Measurements from ENCODE around the gene MRPL58. TPM values are rescaled to one million over a fixed set of nuclear protein-coding genes. Genes with fewer than 3 reads are reported as not detected.
"Not testable (repeated sequence)": the region's sequence is repeated elsewhere in the genome, so short reads cannot be mapped to it uniquely, and the experiment has no call there.

MRPL58 gene
- polyA plus RNA-seq: 53.9 TPM

DNA sequence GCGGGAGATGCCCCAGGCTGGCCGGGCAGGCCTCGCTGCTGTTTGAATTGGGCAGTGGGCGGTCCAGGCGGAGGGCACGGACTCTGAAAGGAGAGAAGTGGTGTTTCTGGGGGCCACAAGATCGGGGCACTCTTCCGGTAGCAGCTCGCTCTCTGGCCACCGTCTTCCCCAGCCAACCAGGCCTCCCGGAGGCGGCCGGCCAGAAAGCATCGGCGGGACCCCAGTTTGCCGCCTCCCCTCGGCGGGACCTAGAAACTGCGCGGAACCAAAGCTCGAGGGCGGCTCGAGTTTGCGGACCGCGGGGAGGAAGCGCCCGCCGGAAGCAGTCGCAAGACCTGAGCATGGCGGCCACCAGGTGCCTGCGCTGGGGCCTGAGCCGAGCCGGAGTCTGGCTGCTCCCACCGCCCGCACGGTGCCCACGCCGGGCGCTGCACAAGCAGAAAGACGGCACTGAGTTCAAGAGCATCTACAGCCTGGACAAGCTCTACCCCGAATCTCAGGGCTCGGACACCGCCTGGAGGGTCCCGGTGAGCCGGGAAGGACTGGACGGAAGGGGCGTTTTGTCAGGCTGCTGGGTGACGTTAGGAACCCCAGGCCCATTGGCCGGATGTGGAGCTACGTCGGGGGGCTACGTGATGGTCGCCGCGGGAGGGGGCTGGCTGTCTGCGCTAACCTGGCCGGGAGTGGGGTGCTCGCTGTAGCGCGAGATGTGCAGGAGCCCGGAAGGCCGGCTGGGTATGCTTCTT is at the start of gene MRPL58:
Gene MRPL58, plus strand, starts transcription at position 325 of the 746 bp plus-strand sequence. Its CDS starts 17 bp downstream, at position 342.
- Mint-ChIP-seq H3K9me3 (peaks cover 0 to 2% (median 0%) of the 10 kb centered on the region in 3 donors), H3K27me3 (peaks cover 2% of the 10 kb centered on the region), H3K27ac (peak within 1 kb of the TSS; percentile 81 to 96 (median 95)), H3K36me3 (peaks cover 3% of the 10 kb centered on the region), H3K4me3 (peak within 1 kb of the TSS; percentile 94 to 98 (median 96)), H3K4me1 (peaks cover 16 to 17% (median 16%) of the 10 kb centered on the region in 3 donors)

DNA sequence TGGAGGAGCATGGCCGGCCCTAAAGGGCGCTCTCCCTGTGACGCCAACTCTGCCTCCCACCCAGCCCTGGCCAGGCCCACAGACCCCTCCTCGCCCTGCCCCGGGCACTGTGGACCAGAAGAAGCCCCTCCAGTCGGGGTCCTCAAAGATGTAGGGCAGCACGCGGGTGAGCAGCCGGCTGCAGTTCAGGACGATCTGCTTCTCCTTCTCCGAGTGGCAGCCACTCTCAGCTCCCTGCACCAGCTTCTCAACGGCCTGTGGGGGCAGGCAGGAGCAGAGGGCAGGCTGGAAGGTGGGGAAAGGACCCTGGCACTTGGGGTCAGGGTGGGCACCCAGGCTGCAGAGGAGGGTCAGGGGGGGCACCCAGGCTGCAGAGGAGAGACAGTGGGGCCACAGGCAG is 48.8 kb upstream of the MRPL58 start:
- H3K27me3 Mint-ChIP-seq: peaks cover 5% of the 10 kb centered on the region
- H3K27ac Mint-ChIP-seq: no peak overlapping the region
- no peaks in the 10 kb centered on the region for H3K9me3 Mint-ChIP-seq
- peaks cover 3 to 6% (median 3%) of the 10 kb centered on the region in 3 donors for H3K4me1 Mint-ChIP-seq
- no peaks in the 10 kb centered on the region for H3K36me3 Mint-ChIP-seq
- H3K4me3 Mint-ChIP-seq: no peak overlapping the region

DNA sequence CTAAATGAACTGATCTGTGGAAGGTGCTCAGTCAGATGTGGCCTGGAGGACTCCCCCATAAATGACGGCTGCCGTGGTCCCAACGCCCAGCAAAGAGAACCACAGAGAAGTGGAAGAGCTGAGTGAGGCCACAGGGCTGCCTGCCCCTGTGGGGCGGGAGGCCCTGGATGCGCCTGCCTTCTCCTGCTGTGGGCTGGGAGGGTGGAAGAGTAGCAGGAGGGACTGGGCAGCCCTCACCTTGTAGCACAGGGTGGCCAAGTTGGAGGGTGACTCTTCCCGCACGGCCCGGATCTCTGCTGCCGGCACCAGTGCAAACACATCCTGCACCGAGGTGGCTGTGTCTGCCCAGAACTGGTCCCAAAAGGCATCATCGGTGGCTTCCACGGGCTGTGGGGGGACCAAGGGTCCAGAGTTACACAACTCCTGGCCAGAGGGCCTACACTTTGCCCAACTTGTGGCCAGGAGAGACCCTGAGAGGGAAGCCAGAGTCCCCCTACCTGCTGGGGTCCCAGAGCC is 48.2 kb upstream of the MRPL58 start:
- no peak overlapping the region for H3K4me3 Mint-ChIP-seq

DNA sequence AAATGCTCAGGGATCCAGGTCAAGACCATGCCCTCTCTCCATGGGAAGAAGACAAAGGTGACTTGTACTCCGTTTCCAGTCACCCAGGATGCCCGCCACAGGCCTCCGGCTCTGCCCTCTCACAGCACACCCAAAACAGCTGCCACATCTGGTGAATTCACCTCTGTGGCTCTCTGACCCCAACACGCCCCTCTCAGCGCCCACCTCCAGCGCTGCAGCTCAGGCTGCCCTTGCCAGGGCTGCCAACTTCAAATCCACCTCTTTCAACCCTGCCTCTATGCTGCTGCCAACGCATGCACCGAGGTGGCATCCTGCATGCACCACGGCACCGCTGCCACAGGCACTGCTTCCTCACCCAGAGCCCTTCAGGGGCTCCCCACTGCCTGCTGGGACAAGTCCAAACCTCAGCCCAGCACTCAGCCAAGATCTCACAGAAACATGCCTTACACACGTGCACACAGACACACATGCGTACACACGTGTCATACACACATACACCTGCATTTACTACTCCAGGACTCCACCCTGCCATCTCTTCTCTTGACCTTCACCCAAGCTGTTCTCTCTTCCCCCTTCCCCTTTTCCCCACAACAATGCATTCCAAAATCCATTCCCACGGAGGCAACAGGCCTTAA is 47.4 kb upstream of the MRPL58 start:
- no peak overlapping the region for H3K4me3 Mint-ChIP-seq
- no peaks in the 10 kb centered on the region for H3K36me3 Mint-ChIP-seq
- H3K27me3 Mint-ChIP-seq: peaks cover 5% of the 10 kb centered on the region
- H3K9me3 Mint-ChIP-seq: no peaks in the 10 kb centered on the region
- H3K27ac Mint-ChIP-seq: no peak overlapping the region
- peaks cover 3 to 6% (median 3%) of the 10 kb centered on the region in 3 donors for H3K4me1 Mint-ChIP-seq

More for the DNA sequence above, 48.2 kb upstream of the MRPL58 start:
- peaks cover 3 to 6% (median 3%) of the 10 kb centered on the region in 3 donors for H3K4me1 Mint-ChIP-seq
- no peaks in the 10 kb centered on the region for H3K9me3 Mint-ChIP-seq
- H3K27ac Mint-ChIP-seq: no peak overlapping the region
- H3K27me3 Mint-ChIP-seq: peaks cover 5% of the 10 kb centered on the region
- no peaks in the 10 kb centered on the region for H3K36me3 Mint-ChIP-seq

DNA sequence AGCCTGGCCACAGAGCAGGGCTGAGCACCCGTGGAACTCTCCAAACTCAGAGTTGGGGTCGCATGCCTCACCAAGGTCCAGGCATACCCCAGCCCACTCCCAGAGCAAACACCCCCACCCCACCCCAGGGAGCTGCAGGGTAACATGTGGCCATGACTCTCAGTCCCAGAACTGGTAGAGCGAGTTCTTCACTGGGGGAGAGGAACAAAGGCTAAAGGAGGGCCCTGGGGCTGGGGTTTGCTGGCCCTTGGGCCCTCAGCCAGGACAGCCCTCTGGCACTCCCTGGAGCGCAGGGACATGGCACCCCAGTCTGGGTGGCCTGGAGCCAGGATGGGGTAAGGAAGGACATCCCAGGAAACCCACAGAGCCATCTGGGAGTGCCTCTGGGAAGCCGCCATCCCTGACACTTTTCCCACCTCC is 44.1 kb upstream of the MRPL58 start:
- no peak overlapping the region for H3K4me3 Mint-ChIP-seq
- peaks cover 0 to 5% (median 0%) of the 10 kb centered on the region in 3 donors for H3K4me1 Mint-ChIP-seq
- H3K36me3 Mint-ChIP-seq: no peaks in the 10 kb centered on the region
- no peaks in the 10 kb centered on the region for H3K9me3 Mint-ChIP-seq
- H3K27me3 Mint-ChIP-seq: peaks cover 11% of the 10 kb centered on the region
- no peak overlapping the region for H3K27ac Mint-ChIP-seq

DNA sequence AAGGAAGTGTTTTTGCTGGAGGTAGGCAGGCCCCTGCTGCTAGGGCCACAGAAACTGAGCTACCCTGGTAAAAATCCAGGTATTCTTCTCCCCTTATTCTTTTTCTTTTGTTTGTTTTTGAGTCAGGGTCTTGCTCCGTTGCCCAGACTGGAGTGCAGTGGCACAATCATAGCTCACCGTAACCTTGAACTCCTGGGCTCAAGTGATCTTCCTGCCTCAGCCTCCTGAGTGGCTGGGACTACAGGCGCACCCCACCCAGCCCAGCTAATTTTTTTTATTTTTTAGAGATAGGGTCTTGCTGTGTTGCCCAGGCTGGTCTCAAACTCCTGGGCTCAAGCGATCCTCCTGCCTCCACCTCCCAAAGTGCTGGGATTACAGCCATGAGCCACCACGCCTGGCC is 43.0 kb upstream of the MRPL58 start:
- H3K36me3 Mint-ChIP-seq, H3K4me1 Mint-ChIP-seq, H3K9me3 Mint-ChIP-seq: not testable (repeated sequence)
- Mint-ChIP-seq H3K27me3 (peaks cover 14% of the 10 kb centered on the region), H3K4me3 (peak overlapping the region in 1 of 4 donors; percentile 21), H3K27ac (peak overlapping the region in 1 of 3 donors; percentile 74)

DNA sequence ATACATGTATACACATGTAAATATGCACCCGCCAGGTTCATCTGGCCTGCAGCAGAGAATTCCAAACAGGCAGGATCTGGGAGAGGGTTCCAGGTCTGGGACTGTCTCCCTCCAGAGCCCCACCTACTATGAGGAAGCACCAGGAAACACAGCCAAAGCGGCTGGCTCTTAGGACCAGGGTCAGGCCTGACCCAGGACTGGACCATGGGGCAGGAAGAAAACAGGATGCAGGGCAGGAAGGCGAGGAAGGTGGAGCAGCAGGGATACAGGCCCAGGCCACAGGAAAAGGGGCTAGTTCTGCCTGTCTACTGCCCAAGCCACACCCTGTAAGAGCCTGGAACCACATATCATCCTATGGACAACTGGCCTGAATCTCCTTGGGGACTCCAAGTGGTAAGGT is 42.1 kb upstream of the MRPL58 start:
- peaks cover 0 to 5% (median 0%) of the 10 kb centered on the region in 3 donors for H3K4me1 Mint-ChIP-seq
- no peak overlapping the region for H3K27ac Mint-ChIP-seq
- peaks cover 14% of the 10 kb centered on the region for H3K27me3 Mint-ChIP-seq
- H3K9me3 Mint-ChIP-seq: no peaks in the 10 kb centered on the region
- peak overlapping the region in 1 of 4 donors; percentile 41 for H3K4me3 Mint-ChIP-seq
- H3K36me3 Mint-ChIP-seq: no peaks in the 10 kb centered on the region

DNA sequence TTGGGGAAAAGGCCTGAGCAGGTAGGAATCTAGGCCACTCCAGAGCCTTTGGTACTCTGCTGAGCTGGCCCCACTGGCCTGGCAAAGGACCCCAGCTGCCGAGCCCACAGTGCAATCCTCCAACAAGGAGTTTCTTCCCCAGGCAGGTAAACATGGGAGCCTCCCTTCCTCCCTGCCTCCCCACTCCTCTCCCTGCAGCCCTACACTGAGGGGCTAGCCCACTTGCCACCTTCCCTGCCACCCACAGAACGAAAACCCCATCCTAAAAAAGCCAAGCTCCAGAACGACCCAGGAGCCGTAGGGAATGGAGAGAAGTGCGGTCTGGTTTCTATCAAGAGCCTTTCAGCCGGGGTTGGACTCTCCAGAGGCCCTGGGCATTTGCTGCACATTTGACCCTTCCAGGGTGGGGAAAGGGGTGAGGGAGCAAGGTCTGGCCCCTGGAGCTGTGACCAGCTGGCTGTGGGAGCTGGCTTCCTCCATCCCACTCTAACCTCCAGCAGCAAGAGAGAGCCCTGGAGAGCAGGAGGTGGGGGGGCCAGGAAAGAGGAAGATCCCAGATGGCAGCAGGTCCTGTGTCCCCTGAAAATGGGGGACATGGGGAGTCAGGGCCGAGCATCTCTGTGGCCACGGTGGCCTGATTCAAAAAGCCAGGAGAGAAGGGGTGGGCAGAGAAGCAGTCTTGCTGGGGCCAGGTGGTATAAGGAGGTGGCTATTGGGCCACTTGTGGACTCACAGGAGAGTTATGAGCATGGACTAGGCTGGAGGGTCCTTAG is 41.2 kb upstream of the MRPL58 start:
- Mint-ChIP-seq H3K27me3 (peaks cover 15% of the 10 kb centered on the region), H3K9me3 (no peaks in the 10 kb centered on the region), H3K4me1 (peaks cover 0 to 5% (median 0%) of the 10 kb centered on the region in 3 donors), H3K36me3 (no peaks in the 10 kb centered on the region), H3K27ac (peak overlapping the region in 1 of 3 donors; percentile 42), H3K4me3 (peak overlapping the region; percentile 68 to 87 (median 84))

DNA sequence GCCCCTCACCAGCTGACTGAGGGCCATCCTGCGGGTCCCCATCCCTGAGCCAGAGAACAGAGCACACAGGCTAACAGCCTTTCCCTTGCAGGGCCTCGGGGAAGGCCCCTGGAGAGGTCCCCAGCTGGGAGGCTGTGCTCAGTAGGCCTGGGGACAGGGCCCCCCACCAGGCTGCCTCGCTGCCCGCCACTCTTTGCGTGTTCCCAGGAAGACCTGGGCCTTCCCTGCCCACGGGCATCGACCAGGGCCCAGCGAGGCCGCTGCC is 40.7 kb upstream of the MRPL58 start:
- peaks cover 16% of the 10 kb centered on the region for H3K27me3 Mint-ChIP-seq

DNA sequence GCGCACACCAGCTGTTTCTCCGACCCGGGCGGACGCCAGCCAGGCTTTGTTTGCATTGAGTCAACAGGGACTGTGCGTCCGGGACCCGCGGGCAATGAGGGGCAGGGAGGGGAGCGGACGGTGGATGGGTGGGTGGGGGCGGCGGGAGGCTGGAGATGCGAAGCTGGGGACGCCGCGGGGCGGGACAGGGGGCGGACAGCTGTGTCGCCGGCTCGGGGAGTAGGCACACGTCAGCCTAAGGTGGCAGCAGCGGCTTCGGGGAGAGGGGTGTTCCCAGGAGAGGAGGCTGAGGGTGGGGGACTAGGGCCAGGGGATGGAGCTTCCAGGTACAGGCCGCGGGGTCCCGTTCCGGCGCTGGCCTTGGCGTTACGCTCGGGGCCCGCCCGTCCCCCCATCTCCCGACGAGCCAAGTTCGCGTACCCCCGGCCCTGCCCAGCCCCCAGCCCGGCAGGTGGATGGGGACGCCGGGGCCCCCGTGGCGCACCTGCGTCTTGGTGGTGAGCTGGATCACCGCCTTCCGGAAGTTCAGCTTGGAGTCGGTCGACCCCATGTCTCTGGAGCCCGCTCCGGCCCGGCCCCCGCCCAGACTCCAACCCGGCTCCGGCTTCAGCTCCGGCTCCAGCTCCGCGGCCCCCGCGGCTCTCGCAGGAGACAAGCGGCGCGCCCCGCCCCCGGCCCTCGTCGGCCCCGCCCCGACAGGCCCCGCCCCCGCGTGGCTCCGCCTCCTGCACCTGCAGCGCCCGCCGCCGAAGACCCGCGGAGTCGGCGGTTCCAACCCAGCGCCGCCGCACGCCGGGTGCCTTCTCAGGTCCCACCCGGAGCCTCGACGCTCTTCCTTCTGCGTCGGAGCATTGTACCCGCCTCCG is 40.1 kb upstream of the MRPL58 start, which contains the start of gene HID1:
Gene HID1, minus strand, starts transcription at position 653 of the 866 bp plus-strand sequence. Its CDS starts 103 bp downstream, at position 550.
- H3K27ac Mint-ChIP-seq: peak within 1 kb of the TSS in 2 of 3 donors; percentile 42 to 92
- H3K4me1 Mint-ChIP-seq: peaks cover 0 to 5% (median 0%) of the 10 kb centered on the region in 3 donors
- H3K9me3 Mint-ChIP-seq: no peaks in the 10 kb centered on the region
- peaks cover 17% of the 10 kb centered on the region for H3K27me3 Mint-ChIP-seq
- peak within 1 kb of the TSS; percentile 82 to 89 (median 88) for H3K4me3 Mint-ChIP-seq
- no peaks in the 10 kb centered on the region for H3K36me3 Mint-ChIP-seq

More for the DNA sequence above, 40.7 kb upstream of the MRPL58 start:
- Mint-ChIP-seq H3K4me3 (peak overlapping the region; percentile 68 to 87 (median 84)), H3K36me3 (no peaks in the 10 kb centered on the region), H3K27ac (no peak overlapping the region), H3K4me1 (peaks cover 0 to 5% (median 0%) of the 10 kb centered on the region in 3 donors), H3K9me3 (no peaks in the 10 kb centered on the region)

DNA sequence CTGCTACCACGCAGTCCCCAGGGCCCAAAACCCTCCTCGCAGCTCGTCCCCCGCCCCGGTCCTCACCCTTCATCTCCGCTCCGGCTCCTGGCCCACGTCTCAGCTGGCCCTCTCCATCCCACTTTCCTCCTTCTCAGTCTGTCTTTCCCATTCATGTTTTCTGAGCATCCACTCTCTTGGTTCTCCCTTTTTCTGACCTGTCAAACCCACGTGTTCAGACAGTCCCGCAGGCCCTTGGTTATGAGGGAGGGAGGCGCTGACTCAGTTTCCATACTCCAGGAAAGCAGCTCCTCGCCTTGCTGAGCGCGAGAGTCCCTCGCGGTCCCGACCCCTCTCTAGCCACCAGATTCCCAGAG is 39.5 kb upstream of the MRPL58 start:
- Mint-ChIP-seq H3K4me1 (peaks cover 0 to 5% (median 0%) of the 10 kb centered on the region in 3 donors), H3K27ac (peak overlapping the region in 1 of 3 donors; percentile 92), H3K36me3 (no peaks in the 10 kb centered on the region), H3K4me3 (peak overlapping the region; percentile 82 to 89 (median 88)), H3K9me3 (no peaks in the 10 kb centered on the region), H3K27me3 (peaks cover 20% of the 10 kb centered on the region)

DNA sequence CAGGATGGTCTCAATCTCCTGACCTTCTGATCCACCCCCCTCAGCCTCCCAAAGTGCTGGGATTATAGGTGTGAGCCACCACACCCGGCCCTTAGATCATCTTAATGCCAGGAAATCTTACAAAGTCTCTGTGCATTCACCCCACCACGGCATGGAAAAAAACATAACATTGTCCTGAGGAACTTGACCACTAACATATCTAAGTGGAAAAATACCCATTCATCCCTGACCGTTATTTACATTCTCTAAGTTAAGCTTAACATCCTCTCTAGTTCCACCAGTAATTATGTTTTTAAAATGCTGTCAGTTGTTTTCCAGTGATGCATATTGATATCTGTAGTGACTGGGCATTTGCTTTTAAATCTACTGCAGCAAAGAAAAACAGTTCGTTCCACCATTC is 36.5 kb upstream of the MRPL58 start:
- Mint-ChIP-seq H3K36me3 (no peaks in the 10 kb centered on the region), H3K9me3 (no peaks in the 10 kb centered on the region), H3K4me1 (peaks cover 0 to 5% (median 0%) of the 10 kb centered on the region in 3 donors), H3K27me3 (peaks cover 25% of the 10 kb centered on the region), H3K27ac (no peak overlapping the region), H3K4me3 (peak overlapping the region in 1 of 4 donors; percentile 12)

DNA sequence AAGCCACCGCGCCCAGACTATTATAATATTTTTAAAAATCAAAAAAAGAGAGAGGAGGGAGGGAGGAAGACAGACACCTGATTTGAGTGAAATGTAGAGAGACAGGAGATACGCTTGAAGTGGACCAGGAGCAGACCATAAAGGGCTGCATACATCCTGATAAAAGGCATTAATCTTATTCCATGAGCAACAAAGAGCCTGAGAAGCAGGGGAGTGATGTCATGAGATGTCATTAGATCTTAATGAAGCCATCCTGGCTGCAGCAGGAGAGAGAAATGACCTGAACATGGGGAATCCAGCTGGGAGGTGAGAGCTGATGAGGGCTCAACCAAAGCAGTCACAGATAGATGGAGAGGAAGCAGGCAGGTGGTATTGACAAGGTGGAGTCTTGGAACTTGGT is 34.7 kb upstream of the MRPL58 start:
- Mint-ChIP-seq H3K4me1 (peaks cover 6 to 11% (median 6%) of the 10 kb centered on the region in 3 donors), H3K27me3 (peaks cover 31% of the 10 kb centered on the region), H3K9me3 (no peaks in the 10 kb centered on the region), H3K27ac (no peak overlapping the region), H3K36me3 (no peaks in the 10 kb centered on the region), H3K4me3 (peak overlapping the region in 1 of 4 donors; percentile 6)

DNA sequence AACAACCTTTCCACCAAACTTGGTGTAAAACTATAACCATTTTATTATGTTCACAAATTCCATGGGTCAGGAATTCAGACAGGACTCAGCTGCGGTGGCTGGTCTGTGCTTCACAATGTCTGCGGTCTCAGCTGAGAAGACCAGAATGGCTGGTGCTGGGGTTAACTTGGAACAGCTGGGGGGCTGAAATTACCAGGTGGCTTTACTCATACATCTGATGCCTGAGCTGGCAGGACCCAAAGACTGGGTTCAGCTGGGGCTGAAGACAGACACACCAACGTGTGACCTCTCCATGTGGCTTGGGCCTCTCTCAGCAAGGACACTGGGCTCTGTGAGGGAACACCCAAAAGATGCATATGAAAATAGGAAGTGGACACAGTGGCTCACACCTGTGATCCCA is 34.2 kb upstream of the MRPL58 start:
- no peak overlapping the region for H3K27ac Mint-ChIP-seq
- H3K4me3 Mint-ChIP-seq: peak overlapping the region in 1 of 4 donors; percentile 6
- no peaks in the 10 kb centered on the region for H3K9me3 Mint-ChIP-seq
- peaks cover 27% of the 10 kb centered on the region for H3K27me3 Mint-ChIP-seq
- H3K36me3 Mint-ChIP-seq: no peaks in the 10 kb centered on the region
- peaks cover 6 to 9% (median 7%) of the 10 kb centered on the region in 3 donors for H3K4me1 Mint-ChIP-seq
